HepG2 (cell line): ENCODE measurements around the gene TVP23A. TPM values are rescaled to one million over a fixed set of nuclear protein-coding genes. Genes with fewer than 3 reads are reported as not detected.

Source experiments
- ATAC-seq: fragments of 200-7000 bp; cut with Tn5 transposase; 3 replicates; pipeline ENCODE4 v1.9.1; 2020; ENCODE audit warnings: mild to moderate bottlenecking, moderate library complexity
- BruUV-seq: library from RNA; stranded (reverse); fragments of 400-500 nt; replicated peaks from 2 replicates; lab custom pipeline; 2021; lab: Mats Ljungman, UMichigan
- CTCF ChIA-PET: fragments of 300-600 bp; formaldehyde crosslinking; extraction: SDS; loops from one replicate; lab custom pipeline; 2021; ENCODE audit warnings: low total read pairs, inconsistent platforms, low intra/inter-chr PET ratio; lab: Yijun Ruan, JAX
- POLR2A ChIA-PET: fragments of 350-600 bp; sonication (Branson Sonifier 250); formaldehyde crosslinking; loops from one replicate; lab custom pipeline; 2020; ENCODE audit warnings: antibody characterized with exemption, inconsistent platforms; lab: Yijun Ruan, JAX
- DNase-seq: peaks from one replicate; pipeline ENCODE4 v3.0.0-alpha.2; 2015; ENCODE audit warnings: low spot score
- FAIRE-seq: peaks from 3 replicates; lab custom pipeline; 2011; peaks lifted over from hg19 to GRCh38; lab: Jason Lieb, UNC
- H2AFZ ChIP-seq: one replicate; pipeline ENCODE4 v1.6.1; 2011; ENCODE audit warnings: low read length, inconsistent platforms
- H3K27ac ChIP-seq: fragments of 300-600 bp; 3 replicates; pipeline ENCODE4 v1.8.0; 2011; ENCODE audit warnings: mixed run types, mild to moderate bottlenecking, mixed read lengths, low read length, inconsistent platforms; ENCODE audit not compliant: insufficient read depth; ENCODE audit errors: extremely low read length
- H3K27me3 ChIP-seq, 2 experiments: fragments of 200-600 bp in 1 of 2; 2 replicates in 1 of 2; 3 replicates in 1 of 2; pipeline versions ENCODE4 v1.6.0 to v1.8.0; 2011; ENCODE audit warnings: low read length in 2 of 2, mild to moderate bottlenecking in 2 of 2, moderate library complexity in 2 of 2, inconsistent platforms in 1 of 2; ENCODE audit not compliant: insufficient read depth in 2 of 2, control insufficient read depth in 1 of 2
- H3K36me3 ChIP-seq, 2 experiments: fragments of 200-600 bp in 1 of 2; replicated peaks in 1 of 2; 2 replicates in 1 of 2; 3 replicates in 1 of 2; pipeline versions ENCODE4 v1.5.1 to v1.8.0; 2011; ENCODE audit warnings: low read length in 2 of 2, inconsistent platforms in 1 of 2; ENCODE audit not compliant: insufficient read depth in 2 of 2, control insufficient read depth in 1 of 2
- H3K4me1 ChIP-seq: 2 replicates; pipeline ENCODE4 v1.5.1; 2012; ENCODE audit warnings: low read length, inconsistent platforms; ENCODE audit not compliant: insufficient read depth
- H3K4me2 ChIP-seq: 2 replicates; pipeline ENCODE4 v1.6.0; 2011; ENCODE audit warnings: low read depth, low read length, inconsistent platforms
- H3K4me3 ChIP-seq, 3 experiments: fragments of 200-600 bp in 1 of 3; sonication (generic), shearing (Covaris generic) in 1 of 3; replicated peaks in 1 of 3; 2 replicates each; pipeline ENCODE4 v1.5.1; 2011 to 2016; ENCODE audit warnings: low read length in 3 of 3, inconsistent platforms in 2 of 3, low read depth in 2 of 3, mild to moderate bottlenecking in 2 of 3, control low read depth in 1 of 3, mixed read lengths in 1 of 3; ENCODE audit not compliant: insufficient read depth in 1 of 3
- H3K79me2 ChIP-seq: one replicate; pipeline ENCODE4 v1.6.1; 2011; ENCODE audit warnings: low read length, inconsistent platforms; ENCODE audit not compliant: insufficient read depth
- H3K9ac ChIP-seq: 2 replicates; pipeline ENCODE4 v1.6.0; 2011; ENCODE audit warnings: mild to moderate bottlenecking, low read depth, low read length, inconsistent platforms; ENCODE audit not compliant: insufficient read depth
- H3K9me3 ChIP-seq: 2 replicates; pipeline ENCODE4 v1.5.1; 2012; ENCODE audit warnings: mild to moderate bottlenecking, low read length
- H4K20me1 ChIP-seq: 2 replicates; pipeline ENCODE4 v1.6.0; 2011; ENCODE audit warnings: inconsistent platforms, mild to moderate bottlenecking, low read length, moderate library complexity; ENCODE audit not compliant: insufficient read depth
- HBP1 ChIP-seq: IDR thresholded peaks from 2 replicates; pipeline ENCODE4 v1.6.1; 2016; ENCODE audit warnings: low read depth, control low read depth
- HCFC1 ChIP-seq: fragments of 150-350 bp; IDR thresholded peaks from 2 replicates; pipeline ENCODE4 v1.6.1; 2014; ENCODE audit warnings: low read depth, low read length
- MNT ChIP-seq: fragments of 450-650 bp; IDR thresholded peaks from 2 replicates; pipeline ENCODE4 v1.6.1; 2016
- ZNF354B ChIP-seq: sonication (generic); formaldehyde crosslinking; IDR thresholded peaks from 2 replicates; pipeline ENCODE4 v1.8.0; 2022; ENCODE audit warnings: mild to moderate bottlenecking, missing genetic modification reagents
- ZNF629 ChIP-seq: sonication (generic); formaldehyde crosslinking; conservative IDR thresholded peaks from 2 replicates; pipeline ENCODE4 v1.5.0; 2020; ENCODE audit warnings: missing genetic modification reagents
- ZNF770 ChIP-seq: sonication (generic); formaldehyde crosslinking; IDR thresholded peaks from 2 replicates; pipeline ENCODE4 v1.5.0; 2020; ENCODE audit warnings: mild to moderate bottlenecking, missing genetic modification reagents
- WGBS: methylation state at CpG from one replicate; pipeline ENCODE4 v1.1.6; 2017; ENCODE audit warnings: low lambda C conversion rate; 5-methylcytosine and 5-hydroxymethylcytosine counted together
- in situ Hi-C: cut with HindIII; loops from 2 replicates; pipeline ENCODE4 v1.10.0; 2017; ENCODE audit warnings: low pct_unique_long_range_greater_than_20kb; ENCODE audit not compliant: extremely low pct_ligation_motif_present
- intact Hi-C: fragments of 100-400 bp; cut with micrococcal nuclease; formaldehyde crosslinking; loops from one replicate; pipeline ENCODE4 v1.10.0; 2022; ENCODE audit not compliant: unreplicated experiment
- polyA plus RNA-seq, 8 experiments: library from polyadenylated mRNA; depleted of rRNA in 3 of 8; stranded (reverse) in 7 of 8; unstranded in 1 of 8; fragments of >200 nt; fragmentation: Illumina TruSeq in 4 of 8; extraction: Trizol in 4 of 8; gene quantifications; 2 replicates each; pipeline versions ENCODE4 v1.2.1 to v1.2.3, GENCODE V29; 2011 to 2016; ENCODE audit warnings: low read depth in 4 of 8, missing spikeins in 1 of 8, mixed read lengths in 1 of 8; ENCODE audit not compliant: insufficient read depth in 1 of 8
- total RNA-seq, 5 experiments: library from RNA; depleted of rRNA; stranded (reverse); fragments of >200 nt; fragmentation: Illumina TruSeq; extraction: Trizol; gene quantifications; 2 replicates each; pipeline ENCODE4 v1.2.3, GENCODE V29; 2016; ENCODE audit warnings: low read depth in 1 of 5

TVP23A gene
- total and polyA plus RNA-seq, 2 of the 13 experiments (the other 11 are each of a cell fraction or from before 2014, with no cell fraction given) = not detected

GRCh38 chr16:10808850-10809249, 9.7 kb downstream of the TVP23A start:
- no peak for FAIRE-seq
- ATAC-seq = no peak
- Histone ChIP-seq H2AFZ (no peak overlapping the region), H3K9ac (no peak overlapping the region), H3K4me1 (no peaks in the 10 kb centered on the region), H4K20me1 (no peaks in the 10 kb centered on the region), H3K4me3 (no peak overlapping the region), H3K79me2 (no peaks in the 10 kb centered on the region), H3K27me3 (peaks cover 3 to 9% of the 10 kb centered on the region in 2 experiments; a peak in 2 of 5 replicates), H3K9me3 (no peaks in the 10 kb centered on the region), H3K27ac (no peak overlapping the region), H3K4me2 (no peak overlapping the region), H3K36me3 (no peaks in the 10 kb centered on the region)
- ChIA-PET CTCF (no interaction called here), POLR2A (no interaction called here)
- 0 out of 2 replicates have a peak, but pooled peaks have one; percentile 7 for TF ChIP-seq HCFC1
- 0 out of 2 replicates have a peak, but pooled peaks have one; percentile 4 for TF ChIP-seq ZNF770 (CRISPR knock-in tag)
- no peak for TF ChIP-seq HBP1 (CRISPR knock-in tag)
- peak; percentile 27; the same call in 1 of the 2 replicates for TF ChIP-seq ZNF629 (CRISPR knock-in tag)
- DNase-seq = no peak
- no TSS peak for BruUV-seq
- in situ Hi-C loops (no loop called here), intact Hi-C loops (no loop called here)
- 61% methylated on average over 3 of the region's 3 CpGs for WGBS

- TF ChIP-seq ZNF354B (CRISPR knock-in tag) (no peak), MNT (peak; percentile 74)
- H2AFZ ChIP-seq = no peak overlapping the region
- H3K27ac ChIP-seq = no peak overlapping the region
- FAIRE-seq = no peak
- H3K4me2 ChIP-seq = no peak overlapping the region
- H3K4me1 ChIP-seq = no peaks in the 10 kb centered on the region
- no peak for DNase-seq
- ChIA-PET CTCF (no interaction called here), POLR2A (no interaction called here)
- H3K9ac ChIP-seq = no peak overlapping the region
- H3K4me3 ChIP-seq = no peak overlapping the region
- no TSS peak for BruUV-seq
- no peaks in the 10 kb centered on the region for H4K20me1 ChIP-seq
- WGBS = 20% methylated on average over 3 of the region's 3 CpGs
- peaks cover 3 to 9% of the 10 kb centered on the region in 2 experiments; a peak in 2 of 5 replicates for H3K27me3 ChIP-seq
- no peaks in the 10 kb centered on the region for H3K79me2 ChIP-seq
- intact Hi-C loops = no loop called here
- H3K36me3 ChIP-seq = no peaks in the 10 kb centered on the region
- no peaks in the 10 kb centered on the region for H3K9me3 ChIP-seq
- in situ Hi-C loops = no loop called here
- no peak for ATAC-seq
Observed at GRCh38 chr16:10808218-10808617, 10.4 kb downstream of the TVP23A start.
